Adrenal gland (tissue), 12 donors: ENCODE measurements around the gene PYURF. TPM values are rescaled to one million over a fixed set of nuclear protein-coding genes. Genes with fewer than 3 reads are reported as not detected.

Source experiments
- DNase-seq, 7 donors: peaks; one replicate each; pipeline ENCODE4 v3.0.0-alpha.2; 2019 to 2020
- H3K27ac ChIP-seq, 5 donors: fragments of 200-600 bp; sonication (generic) in 4 of 5; 1 replicate in 3 of 5; 2 replicates in 2 of 5; pipeline versions ENCODE4 v1.5.1 to v1.8.0; 2016 to 2020; ENCODE audit warnings: mild to moderate bottlenecking in 1 of 5
- H3K27me3 ChIP-seq: fragments of 200-600 bp; 2 replicates; pipeline ENCODE4 v1.8.0; 2021
- H3K36me3 ChIP-seq, 2 donors: fragments of 200-600 bp; replicated peaks in 1 of 2; 1 replicate in 1 of 2; 2 replicates in 1 of 2; pipeline versions ENCODE4 v1.5.1 to v1.8.0; 2018 to 2022
- H3K4me1 ChIP-seq, 2 donors: fragments of 200-600 bp; replicated peaks in 1 of 2; 1 replicate in 1 of 2; 2 replicates in 1 of 2; pipeline versions ENCODE4 v1.5.1 to v1.8.0; 2018 to 2021
- H3K4me3 ChIP-seq, 4 donors: fragments of 200-600 bp; sonication (generic) in 3 of 4; one replicate each; pipeline ENCODE4 v1.5.1; 2016 to 2018
- H3K9me3 ChIP-seq, 3 donors: fragments of 200-600 bp; sonication (generic) in 1 of 3; replicated peaks in 1 of 3; 1 replicate in 2 of 3; 2 replicates in 1 of 3; pipeline versions ENCODE4 v1.5.1 to v1.8.0; 2016 to 2021
- CTCF ChIP-seq, 6 experiments: fragments of 450-650 bp in 4 of 6; fragments of 200-600 bp in 2 of 6; sonication (generic) in 1 of 6; IDR thresholded peaks; 1 replicate in 5 of 6; 2 replicates in 1 of 6; pipeline versions ENCODE4 v1.5.1 to v1.8.0; 2016 to 2021; ENCODE audit warnings: antibody characterized with exemption in 6 of 6, mild to moderate bottlenecking in 2 of 6, moderate library complexity in 1 of 6
- POLR2A ChIP-seq, 2 donors: fragments of 450-650 bp; IDR thresholded peaks; one replicate each; pipeline ENCODE4 v1.6.1; 2017; ENCODE audit warnings: antibody characterized with exemption in 2 of 2, mild to moderate bottlenecking in 2 of 2, moderate library complexity in 1 of 2
- WGBS, 4 donors: extraction: QIAGEN DNeasy Blood & Tissue Kit in 2 of 4; methylation state at CpG; one replicate each; pipeline versions ENCODE4 v1.1.5 to v1.1.7; 2013 to 2017; 5-methylcytosine and 5-hydroxymethylcytosine counted together
- intact Hi-C, 2 donors: fragments of 100-400 bp; cut with DNase I; formaldehyde crosslinking; loops; one replicate each; pipeline versions ENCODE4 v1.14.1 to v1.15.0; 2022 to 2023
- polyA plus RNA-seq, 3 donors: library from polyadenylated mRNA; stranded (reverse); fragments of 200-250 nt in 2 of 3; fragments of 350-450 nt in 1 of 3; fragmentation: Illumina TruSeq in 1 of 3; extraction: RNeasy Lipid Tissue Mini Kit (QIAGEN cat#74804) in 1 of 3; gene quantifications; one replicate each; pipeline ENCODE4 v1.2.3, GENCODE V29; 2013 to 2014
- total RNA-seq, 9 donors: library from RNA; depleted of rRNA in 4 of 9; stranded (reverse); fragments of >200 nt in 4 of 9; fragments of 120-200 nt in 1 of 9; fragmentation: NEBNext Ultra II Directional in 1 of 9; extraction: Animal tissue kit (Norgen Biotek cat#: 25700) in 1 of 9; gene quantifications; one replicate each; pipeline versions ENCODE4 v1.1.0 to v1.2.4, GENCODE V29; 2013 to 2023
- donor health status: healthy with polysubstance abuse.
- donor health status: Bipolar disorder and iron deficiency.
- donor health status: DM: yes; HTN: yes; CAD: no.
- donor health status: DM: no; HTN: no; CAD: no.
- donor health status: DM: no; HTN: no; CAD: no.
- donor health status: DM: yes; HTN: yes; CAD: no.

The PYURF gene
- total and polyA plus RNA-seq, 12 donors = 69.2 to 159 (median 87.1) TPM

- Histone ChIP-seq H3K9me3 (no peaks in the 10 kb centered on the region), H3K36me3 (no peaks in the 10 kb centered on the region), H3K4me1 (no peaks in the 10 kb centered on the region), H3K27me3 (no peaks in the 10 kb centered on the region), H3K4me3 (no peak overlapping the region), H3K27ac (no peak overlapping the region)
- intact Hi-C loops = loop anchor here (5.0 to 10.0 kb wide), 5 partner anchors 138 to 480 kb away; partner anchors contain the start of gene HERC6 (in 2 of the 2)
- no peak for DNase-seq
- no peak for TF ChIP-seq CTCF (IDR thresholded peaks at IDR 0.05)
- TF ChIP-seq POLR2A (IDR thresholded peaks at IDR 0.05) = no peak
- WGBS, 4 donors = 76 to 81% (median 79%) methylated on average over 8 of the region's 8 CpGs
Measured at GRCh38 chr4:88514557-88515511, 8.7 kb downstream of the PYURF start.

GRCh38 chr4:88511236-88511635 is 12.3 kb downstream of the PYURF start:
- Histone ChIP-seq H3K27ac (no peak overlapping the region), H3K9me3 (no peaks in the 10 kb centered on the region), H3K4me1 (no peaks in the 10 kb centered on the region), H3K27me3 (no peaks in the 10 kb centered on the region), H3K4me3 (no peak overlapping the region), H3K36me3 (no peaks in the 10 kb centered on the region)
- intact Hi-C loops = loop anchor here in 1 of 2 donors (5.0 to 10.0 kb wide), 2 partner anchors 134 to 476 kb away; partner anchors contain the start of gene HERC6
- DNase-seq = no peak
- TF ChIP-seq POLR2A (IDR thresholded peaks at IDR 0.05) = no peak
- no peak for TF ChIP-seq CTCF (IDR thresholded peaks at IDR 0.05)
- WGBS, 4 donors = 73 to 86% (median 81%) methylated on average over 3 of the region's 3 CpGs

- H3K36me3 ChIP-seq = no peaks in the 10 kb centered on the region
- intact Hi-C loops = no loop called here
- no peak overlapping the region for H3K27ac ChIP-seq
- H3K9me3 ChIP-seq = no peaks in the 10 kb centered on the region
- no peak overlapping the region for H3K4me3 ChIP-seq
- no peak for DNase-seq
- H3K27me3 ChIP-seq = no peaks in the 10 kb centered on the region
- no peak for TF ChIP-seq CTCF (IDR thresholded peaks at IDR 0.05)
- TF ChIP-seq POLR2A (IDR thresholded peaks at IDR 0.05) = no peak
- WGBS, 4 donors = 91 to 96% (median 93%) methylated on average over 2 of the region's 2 CpGs
- H3K4me1 ChIP-seq = no peaks in the 10 kb centered on the region
Measured at GRCh38 chr4:88503344-88503743, 20.2 kb downstream of the PYURF start.

GRCh38 chr4:88497859-88498409 is 25.6 kb downstream of the PYURF start:
- H3K27me3 ChIP-seq = no peaks in the 10 kb centered on the region
- no peak overlapping the region for H3K27ac ChIP-seq
- intact Hi-C loops = no loop called here
- no peaks in the 10 kb centered on the region for H3K4me1 ChIP-seq
- no peaks in the 10 kb centered on the region for H3K9me3 ChIP-seq
- 83 to 97% (median 96%) methylated on average over 1 to 2 of the region's 2 CpGs for WGBS, 4 donors
- H3K36me3 ChIP-seq = peaks cover 0 to 10% of the 10 kb centered on the region in 2 donors
- H3K4me3 ChIP-seq = no peak overlapping the region
- DNase-seq = no peak
- TF ChIP-seq POLR2A (IDR thresholded peaks at IDR 0.05) (no peak), CTCF (IDR thresholded peaks at IDR 0.05) (no peak)
